ENCODE results near the gene MRPL32. TPM values are rescaled to one million over a fixed set of nuclear protein-coding genes. Genes with fewer than 3 reads are reported as not detected.
A peak's percentile ranks its signal among the peaks of the same experiment; 100 is the strongest.

MRPL32 gene
- total RNA-seq, 1 donor from 2014 or later, result 63.9 TPM

DNA sequence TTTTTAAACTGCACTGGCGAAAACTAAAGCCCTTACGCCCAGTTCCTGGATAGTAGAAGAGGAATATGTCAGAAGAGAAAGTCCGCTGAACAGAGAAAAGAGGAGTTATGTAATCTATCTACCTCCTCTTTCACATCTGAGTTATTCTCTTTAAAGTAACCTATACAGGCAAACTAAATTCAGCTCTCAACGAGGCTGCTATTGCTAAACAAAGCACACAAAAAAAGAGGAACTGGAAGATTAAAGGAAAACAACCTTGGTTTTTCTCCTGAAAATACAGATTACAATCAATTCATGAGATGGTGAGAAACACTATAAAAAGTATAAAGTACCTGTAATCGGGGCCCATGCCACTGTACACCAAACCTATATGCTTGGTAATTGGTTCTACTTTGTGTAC, 6.0 kb upstream of the MRPL32 start:
- no peak for DNase-seq (ENCODE audit: low read depth in 2 of 2)

DNA sequence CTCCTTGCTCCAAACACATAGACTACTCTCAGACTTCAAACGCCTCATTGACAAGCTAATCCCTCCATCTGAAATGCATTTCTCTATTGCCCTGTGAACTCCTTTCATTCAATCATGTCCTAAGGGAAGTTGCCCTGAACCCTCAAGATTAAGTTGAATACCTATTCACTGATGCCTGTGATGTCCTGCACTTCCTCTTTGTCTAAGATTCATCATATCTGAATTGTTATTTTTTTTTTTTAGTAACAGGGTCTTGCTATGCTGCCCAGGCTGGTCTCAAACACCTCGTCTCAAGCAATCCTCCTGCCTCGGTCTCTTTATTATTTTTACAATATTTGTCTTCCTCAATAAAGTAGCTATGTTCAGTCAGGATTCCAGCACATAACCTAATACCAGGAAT, 3.4 kb upstream of the MRPL32 start:
- DNase-seq (ENCODE audit: low read depth in 2 of 2), result no peak

DNA sequence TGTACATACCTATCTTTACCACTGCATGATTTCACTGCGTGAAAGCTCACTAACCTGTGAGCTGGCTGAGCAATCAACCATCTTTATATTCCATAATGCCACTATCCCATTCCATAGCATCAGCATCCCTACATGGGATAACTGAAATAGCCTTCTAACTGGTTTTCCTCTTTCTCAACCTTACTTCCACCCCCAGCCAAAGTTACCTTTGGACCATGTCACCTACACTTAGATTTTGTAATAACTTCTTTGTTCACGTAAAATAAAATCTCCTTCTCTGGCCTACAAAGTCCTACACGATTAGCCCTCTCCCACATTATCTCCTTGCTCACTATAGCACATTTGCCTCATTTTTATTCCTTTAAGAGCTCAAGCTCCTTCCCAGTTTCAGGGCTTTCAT, 2.7 kb upstream of the MRPL32 start:
- no peak for DNase-seq (ENCODE audit: low read depth in 2 of 2)

DNA sequence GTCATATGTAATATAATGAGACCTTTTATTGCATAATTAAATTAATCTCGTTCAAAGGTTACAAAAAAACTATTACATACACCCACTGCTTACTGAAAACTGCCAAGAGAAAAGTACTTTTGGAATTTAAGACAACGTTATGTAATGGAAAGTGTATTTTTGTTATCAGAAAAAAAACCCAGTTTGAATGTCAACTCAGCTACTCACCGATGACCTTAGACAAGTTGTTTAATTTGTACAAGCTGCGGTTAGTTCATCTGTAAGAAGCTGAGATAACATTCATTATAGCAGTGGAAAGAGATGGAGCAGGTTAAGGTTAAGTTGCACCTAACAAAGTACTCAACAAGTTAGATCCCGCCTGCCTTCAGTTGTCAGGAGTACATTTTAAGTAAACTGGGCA, 1.3 kb upstream of the MRPL32 start:
- DNase-seq (ENCODE audit: low read depth in 2 of 2), result peak in 1 of 2 donors; percentile 5

DNA sequence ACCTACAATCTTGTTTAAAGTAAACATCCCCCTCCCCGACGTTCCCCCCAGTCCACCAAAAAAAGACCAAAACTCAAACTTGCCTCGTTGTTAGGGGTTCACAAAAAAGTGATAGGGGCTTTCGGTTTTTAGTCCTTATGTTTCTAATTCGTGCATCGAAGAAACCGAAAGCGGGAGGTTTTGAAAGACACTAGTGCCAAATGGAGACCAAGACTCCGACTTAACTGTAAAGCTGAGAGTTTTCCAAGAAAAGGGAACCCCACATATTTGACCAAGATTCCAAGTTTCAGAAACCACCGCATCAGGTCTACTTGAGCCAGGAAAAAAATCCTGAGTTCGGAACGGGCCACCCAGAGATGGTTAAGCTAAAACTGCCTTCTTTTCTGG, 736 bp upstream of the MRPL32 start:
- DNase-seq (ENCODE audit: low read depth in 2 of 2), result peak; percentile 24 to 45

DNA sequence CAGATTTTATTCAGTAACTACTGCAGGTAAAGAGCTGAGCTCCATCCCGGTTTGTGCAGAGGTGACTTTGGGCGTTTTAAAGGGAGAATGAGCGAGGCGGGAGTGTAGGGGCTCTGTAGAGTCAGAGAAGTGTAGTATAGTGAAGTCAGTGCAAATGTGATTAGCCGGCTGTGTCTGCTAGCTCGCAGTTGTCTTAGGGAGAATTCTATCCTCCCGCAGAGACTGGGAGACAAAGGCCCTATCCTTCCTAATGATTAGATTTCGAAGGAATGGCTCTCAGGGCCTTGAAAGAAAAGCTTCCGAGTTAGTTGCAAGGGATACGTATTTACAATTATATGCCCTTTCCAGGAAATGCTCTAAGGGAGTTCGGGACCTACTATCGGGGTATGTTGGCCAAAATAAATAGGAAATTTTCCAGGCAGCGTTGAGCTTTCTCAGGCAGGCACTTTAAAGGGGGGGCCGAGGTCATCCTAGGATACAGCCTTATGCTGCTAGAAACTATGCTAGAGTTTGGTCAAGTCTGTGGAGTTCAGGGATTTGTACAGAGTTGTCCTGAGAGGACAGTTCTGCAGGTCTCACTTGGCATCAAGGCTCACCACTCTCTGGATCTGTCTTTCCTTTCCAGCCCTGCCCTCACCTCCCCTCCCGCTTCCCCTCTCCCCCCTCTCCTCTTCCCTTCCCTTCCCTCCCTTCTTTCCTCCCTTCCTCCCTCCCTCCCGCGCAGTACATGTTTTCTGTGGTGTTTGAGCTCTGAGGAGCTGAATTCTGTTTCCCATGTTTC, 825 bp downstream of the MRPL32 start:
- DNase-seq (ENCODE audit: low read depth in 2 of 2), result peak; percentile 36 to 57

DNA sequence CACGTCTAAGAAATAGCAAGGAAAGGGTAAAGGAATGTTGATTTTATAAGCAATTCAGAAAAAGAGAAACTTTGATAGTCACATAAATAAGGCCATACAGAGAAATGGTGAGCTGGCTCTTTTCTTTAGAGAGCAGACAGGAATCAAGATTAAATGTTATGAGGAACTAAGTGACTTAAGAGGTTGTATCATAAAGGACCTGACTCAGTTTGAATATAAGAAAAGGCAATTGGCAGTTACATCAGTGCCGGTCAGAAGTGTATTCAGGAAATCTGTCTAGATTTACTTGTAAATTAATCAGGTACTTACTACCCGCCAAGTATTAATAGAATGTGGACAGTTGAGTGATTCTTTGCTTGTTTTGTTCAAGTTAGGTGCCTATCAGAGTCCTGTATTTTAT, 2.1 kb downstream of the MRPL32 start:
- DNase-seq (ENCODE audit: low read depth in 2 of 2), result no peak

DNA sequence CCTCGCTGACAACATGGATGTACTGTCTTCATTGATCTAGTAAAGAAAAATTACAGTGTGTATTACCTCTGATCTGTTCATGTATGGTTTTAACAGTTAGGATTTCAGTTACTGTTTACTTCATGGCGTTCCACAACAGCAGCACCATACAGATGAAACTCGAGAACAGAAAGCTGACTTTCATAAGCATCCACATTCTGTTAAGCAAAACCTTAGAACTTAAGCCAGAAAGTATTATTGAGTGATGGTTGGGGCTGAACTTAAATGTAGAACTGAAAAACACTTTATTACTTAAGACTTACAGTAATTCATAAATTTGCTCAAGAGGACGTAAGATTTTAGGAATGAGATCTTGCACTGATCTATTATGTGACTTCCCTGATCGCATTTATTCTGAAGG, 3.7 kb downstream of the MRPL32 start:
- DNase-seq (ENCODE audit: low read depth in 2 of 2), result no peak

DNA sequence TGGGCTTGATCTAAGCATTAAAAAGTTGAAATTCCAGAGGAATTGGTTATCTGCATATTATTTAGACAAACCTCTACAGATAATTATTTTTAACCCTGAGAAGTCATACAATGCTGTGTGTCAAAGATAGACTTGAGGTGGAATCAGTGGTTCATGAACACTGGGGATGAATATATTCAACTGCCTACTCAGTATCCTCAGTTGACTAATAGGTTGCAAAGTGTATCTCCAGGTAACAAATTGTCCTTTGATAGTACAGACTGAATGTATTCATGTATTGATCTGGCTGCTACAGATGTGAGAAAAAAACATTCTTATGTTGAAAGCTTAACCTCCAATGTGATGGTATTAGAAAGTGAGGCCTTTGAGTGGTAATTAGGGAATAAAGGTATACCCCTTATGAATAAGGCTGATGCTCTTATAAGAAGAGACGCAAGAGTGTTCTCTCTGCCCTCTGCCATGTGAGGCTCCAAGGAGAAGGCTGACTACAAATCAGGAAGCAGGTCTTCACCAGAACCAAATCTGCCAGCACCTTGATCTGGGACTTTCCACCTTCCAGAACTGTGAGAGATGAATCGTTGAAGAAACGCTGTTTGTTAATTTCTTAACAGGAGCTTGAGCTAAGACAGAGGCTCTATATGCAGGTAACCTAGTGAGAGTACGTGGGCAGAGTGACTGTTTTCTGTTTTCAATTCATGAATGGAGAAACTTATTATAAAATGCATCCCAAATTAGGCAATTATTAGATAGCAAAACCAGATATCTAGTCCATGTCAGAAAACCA, 7.5 kb downstream of the MRPL32 start:
- DNase-seq (ENCODE audit: low read depth in 2 of 2), result no peak

DNA sequence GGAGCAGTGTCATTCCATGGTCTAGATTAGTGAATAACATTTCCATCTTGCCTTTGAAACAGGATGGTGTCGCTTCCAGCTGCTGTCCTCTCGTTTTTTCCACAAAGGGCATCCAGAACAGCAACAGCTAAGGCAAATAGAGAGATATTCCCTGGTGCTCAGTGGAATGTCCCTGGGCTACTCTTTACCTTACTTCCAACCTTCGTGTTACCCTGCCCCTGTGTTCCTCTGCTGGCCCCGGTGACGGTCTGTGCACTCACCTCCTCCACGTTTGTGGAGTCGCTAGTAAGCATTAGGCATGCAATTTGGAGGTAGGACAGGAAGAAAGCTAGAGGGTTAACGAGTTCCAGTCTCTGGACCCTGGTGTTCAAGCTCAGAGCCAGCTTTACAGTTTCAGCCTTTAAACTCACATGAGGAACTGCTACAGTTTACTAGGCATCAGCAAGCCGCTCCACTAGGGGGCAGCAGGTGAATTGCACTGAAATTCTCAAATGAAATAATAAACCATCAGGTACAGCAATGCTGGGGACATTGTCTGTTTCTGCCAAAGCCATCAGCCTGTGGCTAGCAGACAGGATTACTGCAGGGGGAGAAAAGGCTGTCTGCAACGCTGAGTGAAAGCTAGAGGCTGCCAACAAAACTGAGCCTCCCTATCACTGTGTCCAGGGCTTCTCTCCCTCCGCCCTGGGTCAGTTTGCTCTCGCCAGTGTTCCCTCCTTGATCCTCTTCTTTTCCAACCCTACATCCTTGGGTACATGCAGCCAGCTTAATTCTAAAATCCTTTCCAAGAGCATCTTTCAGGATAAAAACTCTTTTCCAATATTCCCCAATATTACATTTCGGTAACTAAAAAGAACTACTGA, 9.0 kb downstream of the MRPL32 start:
- DNase-seq (ENCODE audit: low read depth in 2 of 2), result peak; percentile 75 to 84

DNA sequence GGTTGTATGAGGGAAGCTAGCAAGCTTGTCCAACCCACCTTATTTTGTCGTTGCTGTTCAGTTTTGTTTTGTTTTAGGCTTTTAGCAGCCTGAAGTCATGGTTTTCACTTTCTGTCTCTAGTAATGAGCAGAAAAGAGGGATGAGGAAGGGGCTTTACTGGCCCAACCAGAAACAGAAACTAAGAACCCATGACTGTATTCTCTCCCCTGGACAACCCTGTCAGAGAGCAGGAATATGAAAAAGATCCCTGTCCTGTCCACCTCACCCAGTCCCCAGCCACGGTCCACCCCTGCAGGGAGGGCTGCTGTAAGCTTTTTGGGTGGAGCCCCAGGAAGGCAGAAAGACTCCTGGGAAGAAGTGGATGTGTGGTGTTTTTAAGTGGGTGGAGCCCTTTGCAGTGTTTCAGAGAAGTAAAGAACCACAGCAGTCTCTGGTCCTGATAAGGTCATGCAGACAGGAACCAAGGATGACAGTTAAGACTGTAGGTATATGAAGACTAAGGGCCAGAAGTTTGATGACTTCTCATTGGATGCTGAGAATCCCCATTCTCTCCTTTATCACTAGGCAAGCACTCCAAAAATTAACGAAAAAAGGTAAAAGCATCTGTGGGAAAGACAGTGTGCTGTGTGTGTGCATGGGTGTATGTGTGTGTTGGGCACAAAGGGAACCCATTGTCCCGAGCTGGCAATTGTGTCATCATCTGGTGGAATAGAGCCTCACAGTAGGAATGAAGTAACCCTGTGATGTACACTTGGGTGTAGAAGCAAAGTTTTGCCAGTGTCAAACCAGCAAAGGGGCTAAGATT, 13.8 kb downstream of the MRPL32 start:
- no peak for DNase-seq (ENCODE audit: low read depth in 2 of 2)

DNA sequence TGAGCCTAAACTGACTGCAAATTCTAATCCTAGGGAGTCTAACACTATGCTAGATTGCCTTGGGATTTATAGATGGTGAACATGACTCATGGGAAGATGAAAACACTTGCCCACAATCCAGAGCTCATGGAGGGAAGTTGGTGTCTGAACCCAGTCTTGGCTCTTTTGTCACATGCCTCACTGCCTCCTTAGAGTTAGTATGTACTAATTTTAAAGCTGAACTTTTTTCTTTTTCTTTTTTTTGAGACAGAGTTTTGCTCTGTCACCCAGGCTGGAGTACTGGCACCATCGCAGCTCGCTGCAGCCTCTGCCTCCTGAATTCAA, 14.4 kb downstream of the MRPL32 start:
- DNase-seq (ENCODE audit: low read depth in 2 of 2), result no peak

DNA sequence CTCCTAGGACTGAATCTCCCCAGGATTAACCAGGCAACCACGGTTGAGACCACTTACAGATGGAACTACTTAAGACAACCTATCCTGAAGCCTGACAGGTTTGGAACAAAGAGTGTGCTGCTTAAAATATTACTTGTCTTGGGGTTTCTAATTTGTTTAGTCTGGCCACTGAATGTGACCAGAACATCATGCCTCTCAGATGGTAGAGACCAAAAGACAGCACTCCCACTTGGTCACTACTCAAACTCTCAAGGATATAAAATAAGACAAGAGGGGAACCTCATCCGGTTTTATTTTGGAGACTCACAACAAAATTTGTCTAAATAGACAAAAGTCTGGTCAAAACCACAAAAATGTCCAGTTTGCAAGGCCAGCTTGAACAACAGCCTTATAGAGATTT, 15.3 kb downstream of the MRPL32 start:
- no peak for DNase-seq (ENCODE audit: low read depth in 2 of 2)

DNA sequence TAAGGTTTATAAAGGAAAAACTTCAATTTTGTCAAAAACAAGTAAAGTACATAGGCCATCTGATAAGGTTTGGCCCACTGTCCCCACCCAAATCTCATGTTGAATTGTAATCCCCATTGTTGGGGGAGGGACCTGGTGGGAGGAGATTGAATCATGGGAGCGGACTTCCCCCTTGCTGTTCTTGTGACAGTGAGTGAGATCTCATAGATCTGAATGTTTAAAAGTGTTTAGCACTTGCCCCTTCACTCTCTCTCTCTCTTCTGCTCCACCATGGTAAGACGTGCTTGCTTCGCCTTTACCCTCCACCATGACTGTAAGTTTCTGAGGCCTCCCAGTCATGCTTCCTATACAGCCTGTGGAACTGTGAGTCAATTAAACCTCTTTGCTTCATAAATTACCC, 18.2 kb downstream of the MRPL32 start:
- DNase-seq (ENCODE audit: low read depth in 2 of 2), result no peak

DNA sequence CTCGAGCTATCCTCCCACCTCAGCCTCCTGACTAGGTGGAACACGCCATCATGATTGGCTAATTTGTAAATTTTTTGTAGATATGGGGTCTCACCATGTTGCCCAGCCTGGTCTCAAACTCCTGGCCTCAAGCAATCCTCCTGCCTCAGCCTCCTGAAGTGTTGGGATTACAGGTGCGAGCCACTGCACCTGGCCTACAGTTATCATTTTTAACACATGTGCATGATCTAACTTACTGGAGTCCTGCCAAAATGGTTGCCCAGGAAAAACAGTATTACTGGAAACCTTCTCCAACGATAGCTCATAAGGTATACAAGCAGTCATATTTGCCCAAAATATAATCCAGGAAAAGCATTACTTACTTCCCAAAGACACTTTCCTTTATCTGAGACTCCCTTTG, 20.2 kb downstream of the MRPL32 start:
- DNase-seq (ENCODE audit: low read depth in 2 of 2), result no peak

DNA sequence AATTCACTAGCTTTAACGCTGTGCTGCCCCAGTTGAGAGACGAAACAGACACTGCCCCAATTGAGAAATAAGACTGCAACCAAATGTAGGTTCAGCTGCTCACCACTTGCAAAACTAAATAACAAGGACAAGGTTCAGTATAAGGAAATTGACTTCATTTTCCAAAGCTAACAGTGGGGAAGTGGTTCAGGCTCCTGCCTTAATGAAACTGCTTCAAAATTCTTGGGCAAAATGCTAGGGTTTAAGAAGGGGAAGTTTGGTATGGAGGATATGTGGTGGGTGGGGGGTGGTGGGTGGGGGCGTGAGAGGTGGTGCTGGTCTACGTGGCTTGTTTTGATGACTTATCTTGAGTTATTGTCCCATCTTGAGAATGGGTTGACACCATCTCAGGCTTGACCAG, 21.8 kb downstream of the MRPL32 start:
- no peak for DNase-seq (ENCODE audit: low read depth in 2 of 2)

DNA sequence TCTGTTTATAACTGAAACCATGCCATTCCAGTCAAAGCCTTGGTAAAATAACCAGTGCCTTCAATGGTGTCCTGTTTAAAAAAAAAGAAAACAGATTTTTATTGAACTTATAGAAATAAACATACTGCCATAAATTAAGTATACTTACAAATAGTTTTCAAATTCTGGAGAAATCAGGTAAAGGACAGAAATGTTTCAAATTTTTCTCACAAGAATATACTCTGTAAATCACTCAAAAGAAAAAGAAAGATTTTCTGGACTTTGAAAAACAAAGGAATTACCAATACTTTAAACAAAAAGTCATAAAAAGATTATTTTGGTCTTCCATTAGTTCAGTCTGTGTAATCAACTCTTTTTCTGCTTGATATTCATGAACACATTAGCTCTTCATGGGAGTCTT, 23.9 kb downstream of the MRPL32 start:
- DNase-seq (ENCODE audit: low read depth in 2 of 2), result no peak

DNA sequence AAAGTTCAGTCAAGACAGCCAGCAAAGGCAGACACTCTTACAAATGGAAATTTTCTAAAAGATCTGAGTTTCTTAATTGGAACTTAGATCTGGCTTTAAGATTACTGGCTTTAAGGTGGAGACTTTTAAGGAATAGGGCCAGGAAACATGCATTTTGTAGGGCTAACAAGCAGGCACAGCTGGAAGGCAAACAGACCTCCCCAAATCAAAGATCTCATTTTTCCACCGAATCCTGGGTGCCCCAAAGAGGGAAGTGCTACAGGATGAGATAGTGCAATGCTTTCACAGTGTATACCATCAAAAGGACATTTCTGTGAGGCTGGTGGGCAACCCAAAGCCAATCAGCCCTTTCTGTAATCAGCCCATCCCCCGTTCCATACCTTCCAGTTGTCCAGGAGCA, 27.4 kb downstream of the MRPL32 start:
- no peak for DNase-seq (ENCODE audit: low read depth in 2 of 2)

DNA sequence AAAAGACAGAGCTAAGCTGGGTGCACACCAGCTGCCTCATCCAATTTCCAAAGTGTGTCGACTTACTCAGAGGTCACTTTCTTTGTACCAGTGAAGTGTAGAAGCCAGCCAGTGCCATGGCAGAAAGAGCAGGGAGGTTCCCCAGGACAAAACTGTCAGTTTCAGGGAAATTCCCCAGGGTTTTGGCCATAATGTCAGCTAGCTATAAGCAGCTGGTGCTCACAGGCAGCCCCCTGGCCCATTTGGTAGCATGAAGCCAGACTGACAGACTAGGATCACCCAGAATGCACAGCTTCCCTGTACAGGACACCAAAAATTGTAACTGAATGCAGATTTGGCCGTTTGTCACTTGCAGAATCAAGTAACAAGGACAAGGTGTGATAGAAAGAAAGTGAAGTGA, 28.6 kb downstream of the MRPL32 start:
- no peak for DNase-seq (ENCODE audit: low read depth in 2 of 2)

DNA sequence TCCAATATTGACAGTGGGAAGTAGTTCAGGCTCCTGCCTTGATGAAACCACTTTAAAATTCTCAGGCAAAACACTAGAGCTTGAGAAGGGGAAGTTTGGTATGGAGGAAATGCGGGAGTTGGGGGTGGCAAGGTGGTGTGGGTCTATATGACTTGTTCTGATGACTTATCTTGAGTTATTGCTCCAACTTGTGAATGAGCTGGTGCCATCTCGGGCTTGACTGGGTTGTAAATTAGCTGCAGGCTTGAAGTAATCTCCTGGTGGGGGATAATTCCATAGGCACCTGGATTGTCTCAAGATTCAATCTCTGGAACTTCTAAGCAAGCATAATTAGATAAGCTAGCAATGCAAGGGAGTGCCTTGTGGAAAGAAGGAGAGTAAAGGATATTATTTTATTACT, 29.0 kb downstream of the MRPL32 start:
- DNase-seq (ENCODE audit: low read depth in 2 of 2), result no peak

DNA sequence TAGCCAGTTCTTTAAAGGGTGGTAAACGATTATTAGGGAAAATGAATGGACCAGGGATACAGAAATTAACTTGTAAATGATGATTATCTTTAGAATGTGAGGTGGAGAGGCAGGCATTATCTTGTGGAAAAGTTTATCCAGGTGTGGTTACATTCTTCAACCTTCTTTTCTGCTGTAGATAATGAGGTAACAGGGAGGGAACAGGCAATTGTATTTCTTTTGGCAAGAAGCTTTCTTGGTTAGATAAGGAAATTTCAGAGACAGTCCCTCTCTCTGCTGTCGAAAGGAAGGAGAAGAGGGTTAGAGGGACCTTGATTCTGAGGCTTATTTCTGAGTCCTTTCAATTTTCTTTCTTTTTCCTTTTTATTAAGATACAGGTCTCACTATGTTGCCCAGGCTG, 32.1 kb downstream of the MRPL32 start:
- DNase-seq (ENCODE audit: low read depth in 2 of 2), result no peak

Measured in lung microvascular endothelial cell (primary cell).